Transverse colon (tissue), 4 donors: ENCODE measurements around the gene COP1.
"Not testable (repeated sequence)": the region's sequence is repeated elsewhere in the genome, so short reads cannot be mapped to it uniquely, and the experiment has no call there.

ENCODE experiments used
- EP300 ChIP-seq: sonication (generic); formaldehyde crosslinking; IDR thresholded peaks from one replicate; pipeline ENCODE4 v1.6.1; 2017; ENCODE audit warnings: antibody characterized with exemption, low read depth
- POLR2A ChIP-seq: fragments of 450-650 bp; IDR thresholded peaks from one replicate; pipeline ENCODE4 v1.6.1; 2016; ENCODE audit warnings: antibody characterized with exemption, mild to moderate bottlenecking, moderate library complexity
- POLR2AphosphoS5 ChIP-seq, 3 donors: sonication (generic); formaldehyde crosslinking; IDR thresholded peaks; one replicate each; pipeline ENCODE4 v1.6.1; 2016; ENCODE audit warnings: antibody characterized with exemption in 3 of 3
- TF ChIP-seq, protein P1 (sequence below), 5 experiments: fragments of 200-600 bp in 3 of 5; fragments of 450-650 bp in 2 of 5; sonication (generic) in 3 of 5; IDR thresholded peaks; 1 replicate in 2 of 5; 2 replicates in 3 of 5; pipeline ENCODE4 v1.5.1; 2016 to 2017; ENCODE audit warnings: antibody characterized with exemption in 5 of 5, inconsistent platforms in 3 of 5, mild to moderate bottlenecking in 2 of 5, moderate library complexity in 1 of 5

- TF ChIP-seq POLR2A; POLR2AphosphoS5 (IDR thresholded peaks at IDR 0.05); EP300: not testable (repeated sequence)
- TF ChIP-seq, protein P1, sequence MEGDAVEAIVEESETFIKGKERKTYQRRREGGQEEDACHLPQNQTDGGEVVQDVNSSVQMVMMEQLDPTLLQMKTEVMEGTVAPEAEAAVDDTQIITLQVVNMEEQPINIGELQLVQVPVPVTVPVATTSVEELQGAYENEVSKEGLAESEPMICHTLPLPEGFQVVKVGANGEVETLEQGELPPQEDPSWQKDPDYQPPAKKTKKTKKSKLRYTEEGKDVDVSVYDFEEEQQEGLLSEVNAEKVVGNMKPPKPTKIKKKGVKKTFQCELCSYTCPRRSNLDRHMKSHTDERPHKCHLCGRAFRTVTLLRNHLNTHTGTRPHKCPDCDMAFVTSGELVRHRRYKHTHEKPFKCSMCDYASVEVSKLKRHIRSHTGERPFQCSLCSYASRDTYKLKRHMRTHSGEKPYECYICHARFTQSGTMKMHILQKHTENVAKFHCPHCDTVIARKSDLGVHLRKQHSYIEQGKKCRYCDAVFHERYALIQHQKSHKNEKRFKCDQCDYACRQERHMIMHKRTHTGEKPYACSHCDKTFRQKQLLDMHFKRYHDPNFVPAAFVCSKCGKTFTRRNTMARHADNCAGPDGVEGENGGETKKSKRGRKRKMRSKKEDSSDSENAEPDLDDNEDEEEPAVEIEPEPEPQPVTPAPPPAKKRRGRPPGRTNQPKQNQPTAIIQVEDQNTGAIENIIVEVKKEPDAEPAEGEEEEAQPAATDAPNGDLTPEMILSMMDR (IDR thresholded peaks at IDR 0.05) = not testable (repeated sequence)
Measured at GRCh38 chr1:176204655-176205054, 2.4 kb downstream of the COP1 start.
